Loucy (cell line): ENCODE measurements around the gene CPED1.
A peak's percentile ranks its signal among the peaks of the same experiment; 100 is the strongest.

Experiments
- H2AFZ ChIP-seq: fragments of 200-600 bp; sonication (generic); 2 replicates; pipeline ENCODE4 v1.6.0; 2016; ENCODE audit warnings: antibody characterized with exemption, mild to moderate bottlenecking, low read length, moderate library complexity
- H3F3A ChIP-seq: fragments of 200-600 bp; 2 replicates; pipeline ENCODE4 v1.6.0; 2016; ENCODE audit warnings: antibody characterized with exemption, low read depth, mild to moderate bottlenecking
- H3K27me3 ChIP-seq: fragments of 200-600 bp; sonication (generic); 2 replicates; pipeline ENCODE4 v1.6.1; 2014; ENCODE audit warnings: low read length, mild to moderate bottlenecking; ENCODE audit not compliant: insufficient read depth, poor library complexity, severe bottlenecking
- H3K36me3 ChIP-seq: fragments of 200-600 bp; sonication (generic); 2 replicates; pipeline ENCODE4 v1.6.1; 2016; ENCODE audit warnings: low read length; ENCODE audit not compliant: insufficient read depth
- H3K4me1 ChIP-seq: fragments of 200-600 bp; sonication (generic); 2 replicates; pipeline ENCODE4 v1.5.1; 2014; ENCODE audit warnings: low read length, mild to moderate bottlenecking; ENCODE audit not compliant: insufficient read depth, poor library complexity, severe bottlenecking
- H3K4me2 ChIP-seq: fragments of 200-600 bp; sonication (generic); 2 replicates; pipeline ENCODE4 v1.6.0; 2014; ENCODE audit warnings: antibody characterized with exemption, low read length, low read depth, mild to moderate bottlenecking; ENCODE audit not compliant: poor library complexity, severe bottlenecking
- H3K4me3 ChIP-seq: fragments of 200-600 bp; sonication (generic); 2 replicates; pipeline ENCODE4 v1.5.1; 2014; ENCODE audit warnings: low read length, mild to moderate bottlenecking, mixed read lengths; ENCODE audit not compliant: poor library complexity, severe bottlenecking
- H3K79me2 ChIP-seq: fragments of 200-600 bp; sonication (generic); 2 replicates; pipeline ENCODE4 v1.6.1; 2014; ENCODE audit warnings: low read length; ENCODE audit not compliant: insufficient read depth
- H3K9ac ChIP-seq: fragments of 200-600 bp; sonication (generic); 2 replicates; pipeline ENCODE4 v1.6.0; 2014; ENCODE audit warnings: mild to moderate bottlenecking, low read depth, low read length, moderate library complexity; ENCODE audit not compliant: poor library complexity, severe bottlenecking
- H3K9me2 ChIP-seq: fragments of 200-600 bp; sonication (generic); replicated peaks from 2 replicates; pipeline ENCODE4 v1.6.1; 2016; ENCODE audit warnings: low read depth, low read length, mixed read lengths
- H3K9me3 ChIP-seq: fragments of 200-600 bp; sonication (generic); 2 replicates; pipeline ENCODE4 v1.6.1; 2014; ENCODE audit warnings: mild to moderate bottlenecking, antibody characterized with exemption, low read length, low read depth; ENCODE audit not compliant: insufficient read depth
- H4K20me1 ChIP-seq: fragments of 200-600 bp; sonication (generic); 2 replicates; pipeline ENCODE4 v1.6.0; 2014; ENCODE audit warnings: antibody characterized with exemption, low read length, mild to moderate bottlenecking; ENCODE audit not compliant: insufficient read depth, poor library complexity, severe bottlenecking
- CTCF ChIP-seq: fragments of 200-600 bp; sonication (generic); conservative IDR thresholded peaks from 2 replicates; pipeline ENCODE4 v1.5.1; 2014; ENCODE audit warnings: mild to moderate bottlenecking, antibody characterized with exemption, low read length
- EZH2phosphoT487 ChIP-seq: fragments of 200-600 bp; IDR thresholded peaks from 2 replicates; pipeline ENCODE4 v1.6.1; 2018; ENCODE audit warnings: antibody characterized with exemption, mild to moderate bottlenecking, moderate library complexity, borderline replicate concordance

Gene CPED1

DNA sequence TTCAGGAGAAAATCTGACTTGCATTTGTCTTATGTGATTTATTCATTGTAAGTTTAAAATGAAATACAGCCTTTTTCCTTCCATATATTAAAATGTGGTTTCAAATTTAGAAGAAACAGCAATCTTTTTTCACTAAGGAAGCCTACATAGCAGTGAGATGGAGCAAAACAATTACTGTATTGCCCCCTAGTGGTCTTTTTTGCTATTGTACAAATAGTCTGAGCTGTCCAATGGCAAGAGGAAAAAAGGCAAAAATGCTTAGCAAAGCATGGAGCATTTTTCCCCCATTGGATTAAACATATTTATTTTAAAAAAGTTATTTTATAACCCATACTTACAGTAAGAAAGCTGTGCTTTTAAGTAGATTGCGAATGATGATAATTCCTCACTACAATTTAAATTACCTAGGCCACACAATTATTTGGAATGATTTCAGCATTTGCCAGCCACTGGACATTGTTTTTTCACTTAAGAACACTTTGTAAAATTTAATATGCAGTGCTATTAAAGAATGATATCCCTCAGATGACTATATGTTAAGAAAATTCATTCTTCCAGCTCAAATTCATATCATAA, 119.5 kb downstream of the CPED1 start:
- no peaks in the 10 kb centered on the region for H3K27me3 ChIP-seq
- no peaks in the 10 kb centered on the region for H3K9me3 ChIP-seq
- TF ChIP-seq CTCF (peak; percentile 87), EZH2phosphoT487 (no peak)
- H3K9ac ChIP-seq: no peak overlapping the region
- H3K79me2 ChIP-seq: no peaks in the 10 kb centered on the region
- no peak overlapping the region for H2AFZ ChIP-seq
- H3K4me2 ChIP-seq: no peak overlapping the region
- H3K4me3 ChIP-seq: no peak overlapping the region
- H3F3A ChIP-seq: no peaks in the 10 kb centered on the region
- H4K20me1 ChIP-seq: no peaks in the 10 kb centered on the region
- no peaks in the 10 kb centered on the region for H3K9me2 ChIP-seq
- H3K36me3 ChIP-seq: no peaks in the 10 kb centered on the region
- no peaks in the 10 kb centered on the region for H3K4me1 ChIP-seq

- Histone ChIP-seq H3K9me2 (no peaks in the 10 kb centered on the region), H3K79me2 (no peaks in the 10 kb centered on the region), H3K4me3 (no peak overlapping the region), H3K27me3 (no peaks in the 10 kb centered on the region), H3F3A (no peaks in the 10 kb centered on the region), H3K36me3 (no peaks in the 10 kb centered on the region), H4K20me1 (no peaks in the 10 kb centered on the region), H3K4me2 (no peak overlapping the region), H2AFZ (no peak overlapping the region), H3K4me1 (no peaks in the 10 kb centered on the region), H3K9ac (no peak overlapping the region), H3K9me3 (no peaks in the 10 kb centered on the region)
- TF ChIP-seq CTCF (no peak), EZH2phosphoT487 (no peak)
Measured at GRCh38 chr7:121109145-121109544, 120.6 kb downstream of the CPED1 start.

GRCh38 chr7:121113288-121113687, 124.8 kb downstream of the CPED1 start:
- TF ChIP-seq CTCF: no peak
- no peak for TF ChIP-seq EZH2phosphoT487
- Histone ChIP-seq H3K36me3 (no peaks in the 10 kb centered on the region), H3K9me3 (no peaks in the 10 kb centered on the region), H3K4me3 (no peak overlapping the region), H3F3A (no peaks in the 10 kb centered on the region), H2AFZ (no peak overlapping the region), H3K4me2 (no peak overlapping the region), H3K27me3 (no peaks in the 10 kb centered on the region), H3K9ac (no peak overlapping the region), H3K79me2 (no peaks in the 10 kb centered on the region), H3K9me2 (no peaks in the 10 kb centered on the region), H3K4me1 (no peaks in the 10 kb centered on the region), H4K20me1 (no peaks in the 10 kb centered on the region)
